ENCODE data around the gene F2RL3.
"Not testable (repeated sequence)": the region's sequence is repeated elsewhere in the genome, so short reads cannot be mapped to it uniquely, and the experiment has no call there.

The F2RL3 gene

DNA sequence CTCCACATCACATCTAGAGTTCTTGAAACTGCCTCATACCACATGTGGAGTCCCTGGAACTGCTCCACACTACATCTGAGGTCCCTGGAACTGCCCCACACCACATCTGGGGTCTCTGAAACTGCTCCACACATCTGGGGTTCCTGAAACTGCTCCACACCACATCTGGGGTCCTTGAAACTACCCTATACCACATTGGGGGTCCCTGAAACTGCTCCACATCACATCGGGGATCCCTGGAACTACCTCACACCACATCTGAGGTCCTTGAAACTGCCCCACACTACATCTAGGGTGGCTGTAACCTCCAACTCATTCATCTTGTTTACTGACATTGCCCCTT lies 33.8 kb downstream of the F2RL3 start:
- DNase-seq (ENCODE audit: low spot score) = no peak

DNA sequence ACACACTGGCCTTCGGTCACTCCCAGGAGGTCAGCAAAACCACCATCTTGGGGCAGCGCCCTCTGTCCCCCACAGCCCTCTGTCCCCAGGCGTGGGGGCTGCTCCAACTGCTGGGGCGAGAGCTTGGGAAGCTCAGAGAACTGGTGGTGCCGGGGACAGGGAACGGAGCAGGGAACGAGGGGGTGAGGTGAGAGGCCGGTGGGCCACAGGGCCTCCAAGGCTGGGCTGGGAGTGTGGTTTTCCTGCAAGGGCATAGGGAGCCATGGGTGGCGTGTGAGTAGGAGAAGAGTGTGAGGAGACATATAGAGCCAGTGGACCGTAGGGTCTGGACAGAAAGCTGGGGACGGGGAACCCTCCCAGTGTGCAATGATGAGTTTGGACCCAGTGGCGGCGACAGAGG lies 34.1 kb downstream of the F2RL3 start:
- no peak for DNase-seq (ENCODE audit: low spot score)

DNA sequence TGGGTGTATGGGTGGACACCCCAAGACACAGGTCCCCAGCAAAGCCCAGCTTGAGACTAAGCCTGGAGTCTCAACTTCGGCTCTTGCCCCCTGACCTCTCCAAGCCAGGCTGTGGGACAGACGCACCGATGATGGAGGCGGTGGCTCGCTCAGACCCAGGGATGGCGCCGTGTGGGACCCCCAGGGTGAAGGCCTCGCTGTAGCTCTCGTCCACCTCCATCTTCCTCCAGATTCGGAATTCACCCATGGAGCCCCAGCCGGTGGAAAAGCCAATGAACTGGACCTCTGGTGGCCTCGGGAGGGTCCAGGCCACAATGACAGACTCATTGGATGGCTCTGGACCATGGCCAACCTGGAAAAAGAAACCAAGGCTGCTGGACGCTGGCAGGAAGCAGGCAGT lies 39.1 kb downstream of the F2RL3 start:
- DNase-seq (ENCODE audit: low spot score) = no peak

- no peak for DNase-seq (ENCODE audit: low spot score)
Measured at GRCh38 chr19:16928351-16928750, 39.6 kb downstream of the F2RL3 start.

DNA sequence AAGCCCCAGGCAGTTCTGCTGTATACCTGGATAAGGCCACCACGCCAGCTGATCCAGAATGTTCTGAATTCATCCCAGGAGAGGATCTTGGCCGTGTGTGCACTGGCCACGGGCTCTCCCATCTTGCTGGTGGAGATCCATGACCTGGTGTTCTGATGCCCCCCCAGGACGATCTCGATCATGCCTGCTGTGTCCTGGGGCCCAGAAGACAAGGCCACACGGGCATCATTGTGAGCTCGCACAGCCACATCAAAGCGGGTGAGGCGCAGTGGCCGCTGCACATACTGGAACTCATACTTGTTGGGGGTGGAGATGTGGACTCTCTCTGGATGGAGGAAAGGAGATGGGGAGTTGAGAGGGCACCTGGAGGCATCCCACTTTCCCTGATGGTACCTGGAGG lies 40.1 kb downstream of the F2RL3 start:
- DNase-seq (ENCODE audit: low spot score) = no peak

GRCh38 chr19:16930753-16931152 lies 42.0 kb downstream of the F2RL3 start:
- DNase-seq (ENCODE audit: low spot score) = no peak

GRCh38 chr19:16931306-16931705 lies 42.5 kb downstream of the F2RL3 start:
- no peak for DNase-seq (ENCODE audit: low spot score)

GRCh38 chr19:16934489-16934888 lies 45.7 kb downstream of the F2RL3 start:
- no peak for DNase-seq (ENCODE audit: low spot score)

GRCh38 chr19:16936901-16937300 lies 48.1 kb downstream of the F2RL3 start:
- DNase-seq (ENCODE audit: low spot score) = no peak

- DNase-seq (ENCODE audit: low spot score) = not testable (repeated sequence)
Measured at GRCh38 chr19:16937796-16938195, 49.0 kb downstream of the F2RL3 start.

- DNase-seq (ENCODE audit: low spot score) = no peak
Measured at GRCh38 chr19:16938211-16938610, 49.4 kb downstream of the F2RL3 start.

GRCh38 chr19:16940063-16940462 lies 51.3 kb downstream of the F2RL3 start:
- not testable (repeated sequence) for DNase-seq (ENCODE audit: low spot score)

DNA sequence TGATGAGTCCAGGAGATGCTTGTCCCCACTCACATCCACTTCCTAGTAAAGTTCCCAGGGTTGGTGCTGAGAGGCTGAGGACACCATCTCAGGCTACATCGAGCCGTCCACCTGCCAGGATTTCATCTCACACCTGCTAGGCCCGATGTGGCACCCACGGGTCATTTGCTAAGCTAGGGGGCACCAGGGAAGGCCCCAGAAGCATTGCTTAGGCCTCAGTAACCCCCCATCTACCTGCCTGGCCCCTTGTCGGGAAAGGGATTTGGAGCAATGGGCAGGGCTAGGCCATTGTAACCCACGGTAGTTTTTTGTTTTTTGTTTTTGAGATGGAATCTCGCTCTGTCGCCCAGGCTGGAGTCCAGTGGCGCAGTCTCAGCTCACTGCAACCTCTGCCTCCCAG lies 51.8 kb downstream of the F2RL3 start:
- DNase-seq (ENCODE audit: low spot score) = no peak

All from COLO829 (cell line).